Neural crest cell (in vitro differentiated cells): ENCODE results near the gene ANKS1A. TPM values are rescaled to one million over a fixed set of nuclear protein-coding genes. Genes with fewer than 3 reads are reported as not detected.

Experiments
- DNase-seq: peaks from one replicate; pipeline ENCODE4 v3.0.0; 2021; ENCODE audit warnings: low read depth, mixed read lengths, low spot score
- H3K27ac Mint-ChIP-seq: one replicate; pipeline ENCODE4 v1.8.0; 2021; ENCODE audit warnings: mild to moderate bottlenecking, mixed read lengths; ENCODE audit not compliant: unreplicated experiment
- H3K27me3 Mint-ChIP-seq: 2 replicates; pipeline ENCODE4 v1.8.0; 2021; ENCODE audit warnings: low read depth, mild to moderate bottlenecking, mixed read lengths
- H3K36me3 Mint-ChIP-seq: 2 replicates; pipeline ENCODE4 v1.8.0; 2021; ENCODE audit warnings: low read depth, mild to moderate bottlenecking, mixed read lengths
- H3K4me1 Mint-ChIP-seq: 2 replicates; pipeline ENCODE4 v1.8.0; 2021; ENCODE audit warnings: mixed read lengths
- H3K4me3 Mint-ChIP-seq: one replicate; pipeline ENCODE4 v1.8.0; 2021; ENCODE audit warnings: mild to moderate bottlenecking, mixed read lengths
- H3K9me3 Mint-ChIP-seq: 2 replicates; pipeline ENCODE4 v1.8.0; 2021; ENCODE audit warnings: mixed read lengths
- total RNA-seq: library from RNA; stranded (reverse); gene quantifications from 2 replicates; pipeline ENCODE4 v1.2.1, GENCODE V29; 2021
- TF ChIP-seq, protein P1 (sequence below): fragments of 200-600 bp; sonication (generic); conservative IDR thresholded peaks from 2 replicates; pipeline ENCODE4 v1.5.0; 2021; ENCODE audit warnings: antibody characterized with exemption, mild to moderate bottlenecking

Gene ANKS1A
- total RNA-seq, 1 donor from 2014 or later: 33.2 TPM

DNA sequence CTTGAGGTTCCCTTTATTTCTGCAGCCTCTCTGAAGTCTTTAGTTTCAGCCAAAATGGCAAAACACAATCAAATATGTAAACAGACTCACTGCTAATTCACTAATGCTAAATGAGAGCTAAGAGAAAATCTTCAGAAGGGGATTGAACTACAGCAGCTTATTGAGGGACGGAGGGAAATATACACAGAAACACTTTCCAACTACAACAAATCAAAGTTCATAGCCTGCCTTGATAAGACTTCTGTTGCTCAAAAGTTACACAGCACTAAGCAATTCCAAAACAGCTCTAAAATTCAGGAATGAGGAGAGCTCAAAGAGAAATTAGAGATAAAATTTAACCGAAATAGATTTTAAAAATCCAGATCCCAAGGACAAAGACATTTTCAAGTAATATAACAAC, 250.4 kb downstream of the ANKS1A start:
- TF ChIP-seq, protein P1, sequence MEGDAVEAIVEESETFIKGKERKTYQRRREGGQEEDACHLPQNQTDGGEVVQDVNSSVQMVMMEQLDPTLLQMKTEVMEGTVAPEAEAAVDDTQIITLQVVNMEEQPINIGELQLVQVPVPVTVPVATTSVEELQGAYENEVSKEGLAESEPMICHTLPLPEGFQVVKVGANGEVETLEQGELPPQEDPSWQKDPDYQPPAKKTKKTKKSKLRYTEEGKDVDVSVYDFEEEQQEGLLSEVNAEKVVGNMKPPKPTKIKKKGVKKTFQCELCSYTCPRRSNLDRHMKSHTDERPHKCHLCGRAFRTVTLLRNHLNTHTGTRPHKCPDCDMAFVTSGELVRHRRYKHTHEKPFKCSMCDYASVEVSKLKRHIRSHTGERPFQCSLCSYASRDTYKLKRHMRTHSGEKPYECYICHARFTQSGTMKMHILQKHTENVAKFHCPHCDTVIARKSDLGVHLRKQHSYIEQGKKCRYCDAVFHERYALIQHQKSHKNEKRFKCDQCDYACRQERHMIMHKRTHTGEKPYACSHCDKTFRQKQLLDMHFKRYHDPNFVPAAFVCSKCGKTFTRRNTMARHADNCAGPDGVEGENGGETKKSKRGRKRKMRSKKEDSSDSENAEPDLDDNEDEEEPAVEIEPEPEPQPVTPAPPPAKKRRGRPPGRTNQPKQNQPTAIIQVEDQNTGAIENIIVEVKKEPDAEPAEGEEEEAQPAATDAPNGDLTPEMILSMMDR: no peak
- no peaks in the 10 kb centered on the region for H3K9me3 Mint-ChIP-seq
- DNase-seq: no peak
- H3K27me3 Mint-ChIP-seq: no peaks in the 10 kb centered on the region
- H3K36me3 Mint-ChIP-seq: no peaks in the 10 kb centered on the region
- H3K27ac Mint-ChIP-seq: no peak overlapping the region
- no peak overlapping the region for H3K4me3 Mint-ChIP-seq
- peaks cover 8% of the 10 kb centered on the region for H3K4me1 Mint-ChIP-seq

DNA sequence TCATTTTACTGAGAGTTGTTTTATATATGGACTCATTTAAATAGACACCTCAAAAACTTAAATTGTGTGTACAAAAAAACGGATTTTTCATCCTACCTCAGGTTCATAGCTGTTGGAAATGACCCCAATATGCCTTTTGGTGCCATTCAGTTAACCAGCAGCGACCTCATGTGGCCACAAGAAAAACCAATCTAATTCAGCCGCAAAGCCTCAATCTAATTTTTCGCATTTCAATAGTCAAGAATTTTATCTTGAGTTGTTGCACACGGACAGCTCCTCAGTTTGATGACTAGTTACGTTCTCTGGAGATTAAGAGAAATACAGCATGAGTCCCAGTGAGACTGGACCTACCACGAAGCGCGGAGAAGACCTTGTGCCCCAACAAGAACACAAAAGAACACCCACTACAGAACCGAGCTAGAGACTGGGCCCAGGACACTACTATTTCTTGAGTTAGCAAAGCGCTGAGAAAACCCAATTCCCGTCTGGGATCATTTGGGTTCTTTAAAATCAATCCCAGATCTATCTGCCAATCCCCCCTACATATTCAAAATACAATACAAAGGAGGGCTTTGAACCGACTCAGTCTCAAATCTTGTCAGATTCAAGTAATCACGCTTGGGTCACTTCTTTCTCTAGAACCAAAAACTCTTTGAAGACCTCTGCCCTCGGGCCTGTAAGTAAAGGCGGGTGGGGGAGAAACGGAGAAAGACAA, 251.0 kb downstream of the ANKS1A start:
- TF ChIP-seq, protein P1: peak; percentile 98
- Mint-ChIP-seq H3K4me3 (no peak overlapping the region), H3K36me3 (no peaks in the 10 kb centered on the region), H3K4me1 (peaks cover 8% of the 10 kb centered on the region), H3K27ac (peak overlapping the region; percentile 16), H3K27me3 (no peaks in the 10 kb centered on the region), H3K9me3 (no peaks in the 10 kb centered on the region)
- DNase-seq: peak; percentile 55

DNA sequence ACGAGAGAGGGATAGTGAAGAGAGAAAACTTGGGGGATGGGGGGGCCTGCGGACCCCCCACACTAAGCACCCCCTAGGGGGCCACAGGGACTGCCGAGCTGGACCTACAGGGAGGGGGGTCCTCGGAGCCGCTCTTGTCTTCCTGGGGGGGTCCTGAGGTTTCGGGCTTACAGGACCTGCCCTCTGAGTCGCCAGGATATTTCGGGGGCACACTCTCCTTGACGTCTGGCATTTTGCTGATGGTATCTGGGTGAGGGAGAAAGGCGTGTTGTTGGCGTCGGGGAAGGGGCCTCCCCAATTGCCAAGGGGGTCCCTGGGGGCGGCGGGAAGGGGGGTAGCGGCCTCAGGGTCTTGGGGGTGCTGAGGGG, 251.6 kb downstream of the ANKS1A start:
- peak overlapping the region; percentile 16 for H3K27ac Mint-ChIP-seq
- no peaks in the 10 kb centered on the region for H3K27me3 Mint-ChIP-seq
- H3K4me3 Mint-ChIP-seq: no peak overlapping the region
- DNase-seq: no peak
- TF ChIP-seq, protein P1: no peak
- H3K4me1 Mint-ChIP-seq: peaks cover 10% of the 10 kb centered on the region
- H3K36me3 Mint-ChIP-seq: no peaks in the 10 kb centered on the region
- no peaks in the 10 kb centered on the region for H3K9me3 Mint-ChIP-seq

Other genes with a start within 250 kb of the ANKS1A start
- gene ILRUN, start 192.5 kb upstream of the ANKS1A start, total RNA-seq: 52.0 and 57.8 TPM in 2 replicates
- 200 and 207 TPM in 2 replicates for gene SNRPC, start 131.8 kb upstream of the ANKS1A start, total RNA-seq
- gene BLTP3A, start 97.2 kb upstream of the ANKS1A start, total RNA-seq: 19.9 and 20.3 TPM in 2 replicates
- gene TAF11, start 1.2 kb upstream of the ANKS1A start, total RNA-seq: 48.6 and 53.1 TPM in 2 replicates